ENCODE measurements around the gene TNFRSF1B. TPM values are rescaled to one million over a fixed set of nuclear protein-coding genes. Genes with fewer than 3 reads are reported as not detected.

TNFRSF1B gene
- total and polyA plus RNA-seq, 2 of the 8 experiments (the other 6 are each of a cell fraction or from before 2014, with no cell fraction given), result 1.7 to 2.9 TPM

- CTCF ChIA-PET (ENCODE audit: partially characterized antibody), result interaction anchor here (0.9 to 2.8 kb wide), 4 partner anchors 9 to 79 kb away, joined by 4 to 7 read pairs (median 6); no protein-coding TSS in a partner anchor
- WGBS, 2 experiments (ENCODE audit: extremely low coverage in 1 of 2, insufficient coverage in 1 of 2, insufficient read length in 1 of 2, insufficient replicate concordance in 2 of 2, low coverage in 1 of 2, low lambda C conversion rate in 2 of 2, missing lambda C conversion rate in 1 of 2), result 82% methylated on average over 13 of the region's 13 CpGs; no CpG with 5 or more reads in 1 of the 2 experiments
- TF ChIP-seq RXRA (IDR thresholded peaks at IDR 0.05; ENCODE audit: insufficient read depth, low read depth, low read length) (no peak), NRF1 (IDR thresholded peaks at IDR 0.05; ENCODE audit: low read depth, low read length) (no peak), RFX5 (IDR thresholded peaks at IDR 0.05; ENCODE audit: borderline replicate concordance, low read depth, low read length) (no peak), KDM1A (IDR thresholded peaks at IDR 0.05; ENCODE audit: borderline replicate concordance, low read length) (no peak), CTCF (IDR thresholded peaks at IDR 0.05; ENCODE audit: control extremely low read depth in 1 of 3, insufficient read depth in 1 of 3, low read depth in 1 of 3, low read length in 3 of 3) (no peak), POU5F1 (IDR thresholded peaks at IDR 0.05; ENCODE audit: low read depth, low read length) (no peak), BACH1 (IDR thresholded peaks at IDR 0.05; ENCODE audit: low read length) (no peak), RBBP5 (IDR thresholded peaks at IDR 0.05; ENCODE audit: borderline replicate concordance, low read depth, low read length) (no peak)
- TF ChIP-seq, protein P1, sequence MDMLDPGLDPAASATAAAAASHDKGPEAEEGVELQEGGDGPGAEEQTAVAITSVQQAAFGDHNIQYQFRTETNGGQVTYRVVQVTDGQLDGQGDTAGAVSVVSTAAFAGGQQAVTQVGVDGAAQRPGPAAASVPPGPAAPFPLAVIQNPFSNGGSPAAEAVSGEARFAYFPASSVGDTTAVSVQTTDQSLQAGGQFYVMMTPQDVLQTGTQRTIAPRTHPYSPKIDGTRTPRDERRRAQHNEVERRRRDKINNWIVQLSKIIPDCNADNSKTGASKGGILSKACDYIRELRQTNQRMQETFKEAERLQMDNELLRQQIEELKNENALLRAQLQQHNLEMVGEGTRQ (IDR thresholded peaks at IDR 0.05; ENCODE audit: low read length), result no peak
These were observed 36.2 kb upstream of the TNFRSF1B start for GRCh38 chr1:12130466-12131130.

More at GRCh38 chr1:12130466-12131130, 36.2 kb upstream of the TNFRSF1B start:
- H3K4me2 ChIP-seq (ENCODE audit: insufficient read depth in 1 of 2, low read depth in 2 of 2, low read length in 2 of 2), result no peak overlapping the region
- H3K79me2 ChIP-seq (ENCODE audit: control insufficient read depth in 1 of 2, insufficient read depth in 2 of 2, low read length in 2 of 2), result no peaks in the 10 kb centered on the region
- H4K20me1 ChIP-seq (replicated peaks in 1 of 2; ENCODE audit: control insufficient read depth in 1 of 2, insufficient read depth in 2 of 2, low read length in 2 of 2), result peaks cover 0 to 2% of the 10 kb centered on the region in 2 experiments
- no peak for DNase-seq (ENCODE audit: low read depth in 1 of 2, low spot score in 2 of 2)
- no peak overlapping the region for H3K14ac ChIP-seq (ENCODE audit: insufficient read length)
- no peak overlapping the region for H2BK15ac ChIP-seq (ENCODE audit: low read length)
- no peak overlapping the region for H2BK5ac ChIP-seq (ENCODE audit: low read depth, low read length)
- H3K23me2 ChIP-seq (ENCODE audit: low read depth, low read length), result no peaks in the 10 kb centered on the region
- no peak overlapping the region for H3K4me3 ChIP-seq (ENCODE audit: extremely low read depth in 1 of 4, insufficient read depth in 2 of 4, low read depth in 3 of 4, low read length in 4 of 4)
- H3K23ac ChIP-seq (ENCODE audit: insufficient read length), result no peak overlapping the region
- H3K56ac ChIP-seq (replicated peaks; ENCODE audit: insufficient read length, low read depth, low read length), result no peak overlapping the region
- H3K36me3 ChIP-seq (ENCODE audit: control insufficient read depth in 2 of 4, insufficient read depth in 4 of 4, low read length in 3 of 4), result peaks cover 0 to 2% (median 0%) of the 10 kb centered on the region in 4 experiments; a peak in 2 of 8 replicates
- H2BK12ac ChIP-seq (ENCODE audit: low read depth, low read length), result no peak overlapping the region
- no peak overlapping the region for H4K91ac ChIP-seq (replicated peaks; ENCODE audit: insufficient read length, low read length)
- no peak overlapping the region for H2AK5ac ChIP-seq (ENCODE audit: low read depth, low read length)
- H2BK120ac ChIP-seq (replicated peaks; ENCODE audit: low read depth, low read length), result no peak overlapping the region
- H3K79me1 ChIP-seq (ENCODE audit: low read depth, low read length), result no peaks in the 10 kb centered on the region
- POLR2A ChIA-PET (ENCODE audit: partially characterized antibody), result no interaction called here
- no peak overlapping the region for H4K5ac ChIP-seq (ENCODE audit: insufficient read length, low read depth, low read length)
- H3K9ac ChIP-seq (replicated peaks in 1 of 4; ENCODE audit: extremely low read depth in 1 of 4, low read depth in 3 of 4, low read length in 3 of 4), result no peak overlapping the region
- no peak overlapping the region for H2BK20ac ChIP-seq (ENCODE audit: low read length)
- H2AFZ ChIP-seq (ENCODE audit: low read length), result no peak overlapping the region
- no peak for FAIRE-seq
- H3K18ac ChIP-seq (ENCODE audit: extremely low read depth, low read length), result no peak overlapping the region
- no peaks in the 10 kb centered on the region for H3K27me3 ChIP-seq (replicated peaks in 1 of 4; ENCODE audit: control insufficient read depth in 3 of 4, extremely low read depth in 1 of 4, insufficient read depth in 3 of 4, low read length in 3 of 4)
- H3K4me1 ChIP-seq (replicated peaks in 1 of 4; ENCODE audit: control insufficient read depth in 3 of 4, insufficient read depth in 4 of 4, low read length in 3 of 4), result no peaks in the 10 kb centered on the region; a peak in 1 of 7 replicates
- no peak overlapping the region for H3K4ac ChIP-seq (replicated peaks; ENCODE audit: insufficient read length, low read depth, low read length)
- no peak overlapping the region for H4K8ac ChIP-seq (ENCODE audit: extremely low read depth, insufficient read depth, low read length)
- no peaks in the 10 kb centered on the region for H3K9me3 ChIP-seq (ENCODE audit: insufficient read depth in 2 of 2, low read depth in 1 of 2, low read length in 1 of 2)
- H3K27ac ChIP-seq (ENCODE audit: low read depth, low read length), result no peak overlapping the region; the same call in 1 of the 2 replicates

Data from H1 (cell line).